Keratinocyte (primary cell): Measurements from ENCODE around the gene ANKRD49. TPM values are rescaled to one million over a fixed set of nuclear protein-coding genes. Genes with fewer than 3 reads are reported as not detected.

Experiments used
- DNase-seq: peaks from one replicate; pipeline ENCODE4 v3.0.0-alpha.2; 2011; ENCODE audit warnings: low read depth, missing footprints, low spot score
- FAIRE-seq: peaks from 2 replicates; lab custom pipeline; 2011; peaks lifted over from hg19 to GRCh38; lab: Jason Lieb, UNC
- H2AFZ ChIP-seq: 2 replicates; pipeline ENCODE4 v1.6.0; 2012; ENCODE audit warnings: low read length, control low read depth, inconsistent platforms; ENCODE audit not compliant: control insufficient read depth
- H3K27ac ChIP-seq: 2 replicates; pipeline ENCODE4 v1.5.1; 2011; ENCODE audit warnings: low read length; ENCODE audit not compliant: control insufficient read depth, insufficient read depth
- H3K27me3 ChIP-seq: 3 replicates; pipeline ENCODE4 v1.6.0; 2011; ENCODE audit warnings: low read length; ENCODE audit not compliant: control insufficient read depth, insufficient read depth; ENCODE audit errors: extremely low read depth
- H3K36me3 ChIP-seq, 2 experiments: 2 replicates in 1 of 2; 3 replicates in 1 of 2; pipeline ENCODE4 v1.5.1; 2011; ENCODE audit warnings: low read length in 2 of 2, mild to moderate bottlenecking in 1 of 2; ENCODE audit not compliant: control insufficient read depth in 2 of 2, insufficient read depth in 2 of 2; ENCODE audit errors: extremely low read depth in 1 of 2
- H3K4me1 ChIP-seq: 3 replicates; pipeline ENCODE4 v1.5.1; 2011; ENCODE audit warnings: low read length; ENCODE audit not compliant: control insufficient read depth, insufficient read depth; ENCODE audit errors: extremely low read depth
- H3K4me2 ChIP-seq: 3 replicates; pipeline ENCODE4 v1.6.0; 2011; ENCODE audit warnings: low read depth, low read length; ENCODE audit not compliant: control insufficient read depth, insufficient read depth; ENCODE audit errors: extremely low read depth
- H3K4me3 ChIP-seq, 3 experiments: fragments of 200-600 bp in 1 of 3; sonication (generic) in 1 of 3; 2 replicates in 2 of 3; 3 replicates in 1 of 3; pipeline ENCODE4 v1.5.1; 2011 to 2016; ENCODE audit warnings: low read length in 3 of 3, mild to moderate bottlenecking in 3 of 3, control low read depth in 2 of 3, inconsistent platforms in 1 of 3, low read depth in 1 of 3, mixed read lengths in 1 of 3, mixed run types in 1 of 3, moderate library complexity in 1 of 3; ENCODE audit not compliant: control insufficient read depth in 2 of 3, insufficient read depth in 2 of 3; ENCODE audit errors: extremely low read depth in 1 of 3
- H3K79me2 ChIP-seq: 2 replicates; pipeline ENCODE4 v1.6.0; 2012; ENCODE audit warnings: low read length; ENCODE audit not compliant: control insufficient read depth, insufficient read depth
- H3K9ac ChIP-seq: 3 replicates; pipeline ENCODE4 v1.6.0; 2011; ENCODE audit warnings: low read length; ENCODE audit not compliant: control insufficient read depth, insufficient read depth; ENCODE audit errors: extremely low read depth
- H3K9me1 ChIP-seq: 3 replicates; pipeline ENCODE4 v1.6.0; 2011; ENCODE audit warnings: low read length; ENCODE audit not compliant: control insufficient read depth, insufficient read depth; ENCODE audit errors: extremely low read depth
- H3K9me3 ChIP-seq: 2 replicates; pipeline ENCODE4 v1.5.1; 2012; ENCODE audit warnings: low read depth, low read length; ENCODE audit not compliant: control insufficient read depth
- H4K20me1 ChIP-seq: 3 replicates; pipeline ENCODE4 v1.6.0; 2011; ENCODE audit warnings: low read length; ENCODE audit not compliant: control insufficient read depth, insufficient read depth; ENCODE audit errors: extremely low read depth
- EZH2 ChIP-seq: IDR thresholded peaks from one replicate; pipeline ENCODE4 v1.6.1; 2012; ENCODE audit warnings: inconsistent platforms, mild to moderate bottlenecking, low read length, moderate library complexity
- dilution Hi-C: fragments of 300-500 bp; cut with MboI; formaldehyde crosslinking; loops from one replicate; pipeline ENCODE4 v1.7.0; 2020; ENCODE audit warnings: low sequenced_read_pairs; ENCODE audit not compliant: extremely low pct_ligation_motif_present
- polyA plus RNA-seq, 5 experiments: library from polyadenylated mRNA; depleted of rRNA in 3 of 5; stranded (reverse) in 3 of 5; stranded (forward) in 1 of 5; unstranded in 1 of 5; fragments of >200 nt; gene quantifications; 1 replicate in 1 of 5; 2 replicates in 3 of 5; 3 replicates in 1 of 5; pipeline versions ENCODE4 v1.2.1 to v1.2.3, GENCODE V29; 2011 to 2012; ENCODE audit warnings: missing spikeins in 2 of 5, low read depth in 1 of 5, low replicate concordance in 1 of 5
- TF ChIP-seq, protein P1 (sequence below), 3 experiments: IDR thresholded peaks in 1 of 3; conservative IDR thresholded peaks in 1 of 3; optimal IDR thresholded peaks in 1 of 3; 2 replicates in 2 of 3; 3 replicates in 1 of 3; pipeline versions ENCODE3 to v1.5.1; 2011; ENCODE audit warnings: low read length in 3 of 3, mild to moderate bottlenecking in 3 of 3, moderate library complexity in 2 of 3, control low read depth in 1 of 3, inconsistent platforms in 1 of 3; ENCODE audit not compliant: insufficient read depth in 2 of 3; ENCODE audit errors: extremely low read depth in 1 of 3

The ANKRD49 gene
- polyA plus RNA-seq, 1 donor (not counting 4 experiments of a cell fraction or from before 2014, with no cell fraction given): 17.1 TPM

- no peaks in the 10 kb centered on the region for H4K20me1 ChIP-seq
- H3K4me1 ChIP-seq: peaks cover 12% of the 10 kb centered on the region
- no peak overlapping the region for H3K4me3 ChIP-seq
- no peaks in the 10 kb centered on the region for H3K27me3 ChIP-seq
- H3K36me3 ChIP-seq: peaks cover 0 to 3% of the 10 kb centered on the region in 2 experiments
- H3K9ac ChIP-seq: no peak overlapping the region
- no peaks in the 10 kb centered on the region for H3K9me3 ChIP-seq
- H3K4me2 ChIP-seq: no peak overlapping the region
- DNase-seq: no peak
- FAIRE-seq: no peak
- no peak overlapping the region for H3K27ac ChIP-seq
- TF ChIP-seq EZH2: no peak
- TF ChIP-seq, protein P1, sequence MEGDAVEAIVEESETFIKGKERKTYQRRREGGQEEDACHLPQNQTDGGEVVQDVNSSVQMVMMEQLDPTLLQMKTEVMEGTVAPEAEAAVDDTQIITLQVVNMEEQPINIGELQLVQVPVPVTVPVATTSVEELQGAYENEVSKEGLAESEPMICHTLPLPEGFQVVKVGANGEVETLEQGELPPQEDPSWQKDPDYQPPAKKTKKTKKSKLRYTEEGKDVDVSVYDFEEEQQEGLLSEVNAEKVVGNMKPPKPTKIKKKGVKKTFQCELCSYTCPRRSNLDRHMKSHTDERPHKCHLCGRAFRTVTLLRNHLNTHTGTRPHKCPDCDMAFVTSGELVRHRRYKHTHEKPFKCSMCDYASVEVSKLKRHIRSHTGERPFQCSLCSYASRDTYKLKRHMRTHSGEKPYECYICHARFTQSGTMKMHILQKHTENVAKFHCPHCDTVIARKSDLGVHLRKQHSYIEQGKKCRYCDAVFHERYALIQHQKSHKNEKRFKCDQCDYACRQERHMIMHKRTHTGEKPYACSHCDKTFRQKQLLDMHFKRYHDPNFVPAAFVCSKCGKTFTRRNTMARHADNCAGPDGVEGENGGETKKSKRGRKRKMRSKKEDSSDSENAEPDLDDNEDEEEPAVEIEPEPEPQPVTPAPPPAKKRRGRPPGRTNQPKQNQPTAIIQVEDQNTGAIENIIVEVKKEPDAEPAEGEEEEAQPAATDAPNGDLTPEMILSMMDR (optimal IDR thresholded peaks at IDR 0.05 in 1 of 3, IDR thresholded peaks at IDR 0.05 in 1 of 3, conservative IDR thresholded peaks at IDR 0.05 in 1 of 3; ENCODE audit: extremely low read depth in 1 of 3, insufficient read depth in 2 of 3, low read length in 3 of 3): no peak
- dilution Hi-C loops: no loop called here
- no peak overlapping the region for H2AFZ ChIP-seq
- no peaks in the 10 kb centered on the region for H3K79me2 ChIP-seq
- no peaks in the 10 kb centered on the region for H3K9me1 ChIP-seq
Observed at GRCh38 chr11:94447149-94447548, 46.6 kb upstream of the ANKRD49 start.

- no peaks in the 10 kb centered on the region for H3K9me1 ChIP-seq
- dilution Hi-C loops: no loop called here
- H3K4me2 ChIP-seq: no peak overlapping the region
- H2AFZ ChIP-seq: no peak overlapping the region
- H3K4me1 ChIP-seq: peaks cover 12% of the 10 kb centered on the region
- H3K79me2 ChIP-seq: no peaks in the 10 kb centered on the region
- peaks cover 0 to 3% of the 10 kb centered on the region in 2 experiments for H3K36me3 ChIP-seq
- H3K4me3 ChIP-seq: no peak overlapping the region
- peak overlapping the region; percentile 48 for H3K27ac ChIP-seq
- no peak for TF ChIP-seq EZH2
- TF ChIP-seq, protein P1 (optimal IDR thresholded peaks at IDR 0.05 in 1 of 3, IDR thresholded peaks at IDR 0.05 in 1 of 3, conservative IDR thresholded peaks at IDR 0.05 in 1 of 3; ENCODE audit: extremely low read depth in 1 of 3, insufficient read depth in 2 of 3, low read length in 3 of 3): no peak
- FAIRE-seq: no peak
- no peaks in the 10 kb centered on the region for H3K27me3 ChIP-seq
- no peaks in the 10 kb centered on the region for H3K9me3 ChIP-seq
- no peak for DNase-seq
- no peak overlapping the region for H3K9ac ChIP-seq
- no peaks in the 10 kb centered on the region for H4K20me1 ChIP-seq
Observed at GRCh38 chr11:94449029-94449428, 44.8 kb upstream of the ANKRD49 start.
